GM03348 (cell line): ENCODE data around the gene GPR137B.
"Not testable (repeated sequence)": the region's sequence is repeated elsewhere in the genome, so short reads cannot be mapped to it uniquely, and the experiment has no call there.

Experiments
- DNase-seq: peaks from one replicate; pipeline ENCODE4 v3.0.0; 2012; ENCODE audit warnings: low spot score

GPR137B gene, protein sequence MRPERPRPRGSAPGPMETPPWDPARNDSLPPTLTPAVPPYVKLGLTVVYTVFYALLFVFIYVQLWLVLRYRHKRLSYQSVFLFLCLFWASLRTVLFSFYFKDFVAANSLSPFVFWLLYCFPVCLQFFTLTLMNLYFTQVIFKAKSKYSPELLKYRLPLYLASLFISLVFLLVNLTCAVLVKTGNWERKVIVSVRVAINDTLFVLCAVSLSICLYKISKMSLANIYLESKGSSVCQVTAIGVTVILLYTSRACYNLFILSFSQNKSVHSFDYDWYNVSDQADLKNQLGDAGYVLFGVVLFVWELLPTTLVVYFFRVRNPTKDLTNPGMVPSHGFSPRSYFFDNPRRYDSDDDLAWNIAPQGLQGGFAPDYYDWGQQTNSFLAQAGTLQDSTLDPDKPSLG

DNA sequence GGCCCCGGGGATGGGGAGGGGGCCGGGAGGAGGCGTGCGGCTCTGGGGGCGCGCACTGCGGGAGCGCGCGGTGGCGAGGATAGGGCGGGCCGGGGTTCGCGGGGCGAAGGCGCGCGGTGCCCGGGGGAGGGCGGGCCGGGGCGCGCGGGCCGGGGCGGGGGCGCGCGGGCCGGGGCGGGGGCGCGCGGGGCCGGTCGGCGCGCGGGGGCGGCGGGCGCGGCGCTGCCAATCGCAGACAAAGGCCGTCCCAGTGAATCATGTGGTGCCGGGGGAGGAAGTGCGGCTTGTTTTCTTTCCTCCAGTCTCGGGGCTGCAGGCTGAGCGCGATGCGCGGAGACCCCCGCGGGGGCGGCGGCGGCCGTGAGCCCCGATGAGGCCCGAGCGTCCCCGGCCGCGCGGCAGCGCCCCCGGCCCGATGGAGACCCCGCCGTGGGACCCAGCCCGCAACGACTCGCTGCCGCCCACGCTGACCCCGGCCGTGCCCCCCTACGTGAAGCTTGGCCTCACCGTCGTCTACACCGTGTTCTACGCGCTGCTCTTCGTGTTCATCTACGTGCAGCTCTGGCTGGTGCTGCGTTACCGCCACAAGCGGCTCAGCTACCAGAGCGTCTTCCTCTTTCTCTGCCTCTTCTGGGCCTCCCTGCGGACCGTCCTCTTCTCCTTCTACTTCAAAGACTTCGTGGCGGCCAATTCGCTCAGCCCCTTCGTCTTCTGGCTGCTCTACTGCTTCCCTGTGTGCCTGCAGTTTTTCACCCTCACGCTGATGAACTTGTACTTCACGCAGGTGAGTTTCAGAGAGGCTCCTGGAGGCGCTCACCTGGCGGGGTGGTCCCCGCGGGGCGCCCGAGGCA, at the start of gene GPR137B:
Gene GPR137B, plus strand, starts transcription at position 287 of the 851 bp plus-strand sequence. Its CDS starts 84 bp downstream, at position 371.
- peak; percentile 89 for DNase-seq

DNA sequence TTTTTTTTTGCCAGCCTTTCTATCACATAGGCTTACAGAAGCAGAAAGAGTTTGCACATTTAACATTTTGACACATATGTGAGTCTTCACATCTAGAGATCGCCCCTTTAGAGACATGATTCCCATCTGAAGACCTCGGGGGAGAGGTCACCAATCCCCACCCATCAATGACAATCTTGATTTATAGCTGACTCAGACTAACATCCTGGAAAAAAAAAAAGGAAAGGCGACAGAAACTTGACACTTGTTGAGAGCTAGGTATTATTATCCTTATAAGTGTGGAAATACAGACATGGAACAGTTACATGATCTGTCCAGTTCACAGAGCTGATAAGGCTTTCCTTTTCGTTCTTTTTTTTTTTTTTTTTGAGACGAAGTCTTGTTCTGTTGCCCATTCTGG, 49.4 kb upstream of the GPR137B start:
- no peak for DNase-seq

DNA sequence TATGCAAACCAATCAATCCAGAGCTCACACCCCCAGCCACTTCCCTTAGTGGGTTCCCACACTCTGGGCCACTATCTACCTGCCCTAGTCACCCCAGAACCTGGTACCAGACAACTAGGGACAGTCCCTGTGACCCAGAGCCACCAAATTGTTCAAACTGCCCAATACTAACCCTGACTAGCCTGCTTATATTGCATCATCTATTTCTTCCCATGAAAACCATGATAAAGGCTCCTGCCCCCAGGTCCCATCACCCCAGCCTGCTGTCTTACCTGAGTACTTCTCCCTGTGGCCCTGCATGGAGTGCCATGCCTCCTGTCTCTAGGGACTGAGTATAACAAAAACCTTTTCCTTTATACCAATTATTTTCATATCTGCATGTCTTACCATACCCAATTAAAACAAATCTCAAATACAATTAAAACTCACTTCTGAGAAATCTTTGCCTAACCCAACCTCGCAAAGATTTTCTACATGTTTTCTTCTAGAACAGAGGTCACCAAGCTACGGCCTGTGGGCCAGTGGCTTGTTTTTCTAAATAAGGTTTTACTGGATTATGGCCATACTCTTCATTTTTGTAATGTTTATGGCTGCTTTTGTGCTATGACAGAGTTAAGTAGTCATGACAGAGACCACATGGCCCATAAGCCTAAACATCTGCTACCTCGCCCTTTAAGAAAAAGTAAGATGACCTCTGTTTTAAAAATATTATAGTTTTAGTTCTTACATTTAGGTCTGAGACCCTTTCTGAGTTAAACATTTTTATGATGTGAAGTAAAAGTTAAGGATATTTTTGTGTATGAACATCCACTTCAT, 46.4 kb upstream of the GPR137B start:
- no peak for DNase-seq

DNA sequence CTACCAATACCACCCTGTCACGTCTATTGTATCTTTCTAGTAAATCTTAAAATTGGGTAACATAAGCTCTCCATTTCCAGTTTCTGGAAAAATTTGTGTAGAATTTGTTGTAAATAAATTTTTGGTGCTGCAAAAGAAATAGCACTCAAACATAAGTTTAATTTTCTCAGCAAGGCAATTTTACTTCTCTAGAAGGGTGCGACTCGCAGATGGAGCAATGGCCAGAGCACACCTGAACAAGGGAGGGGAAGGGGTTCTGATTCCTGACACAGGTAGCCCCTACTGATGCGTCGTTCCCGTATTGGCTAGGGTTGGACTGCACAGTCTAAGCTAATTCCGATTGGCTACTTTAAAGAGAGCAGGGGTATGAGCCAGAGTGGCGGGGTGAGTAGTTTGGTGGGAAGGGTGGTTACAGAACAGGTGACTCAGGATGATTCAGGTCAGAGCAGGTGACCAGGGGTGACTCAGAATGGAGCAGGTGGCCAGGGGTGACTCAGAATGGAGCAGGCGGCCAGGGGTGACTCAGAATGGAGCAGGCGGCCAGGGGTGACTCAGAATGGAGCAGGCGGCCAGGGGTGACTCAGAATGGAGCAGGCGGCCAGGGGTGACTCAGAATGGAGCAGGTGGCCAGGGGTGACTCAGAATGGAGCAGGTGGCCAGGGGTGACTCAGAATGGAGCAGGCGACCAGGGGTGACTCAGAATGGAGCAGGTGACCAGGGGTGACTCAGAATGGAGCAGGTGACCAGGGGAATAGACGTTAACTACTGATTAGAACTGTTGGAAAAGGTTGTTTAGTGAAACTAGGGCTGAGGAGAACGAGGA, 45.5 kb upstream of the GPR137B start:
- DNase-seq, result not testable (repeated sequence)

DNA sequence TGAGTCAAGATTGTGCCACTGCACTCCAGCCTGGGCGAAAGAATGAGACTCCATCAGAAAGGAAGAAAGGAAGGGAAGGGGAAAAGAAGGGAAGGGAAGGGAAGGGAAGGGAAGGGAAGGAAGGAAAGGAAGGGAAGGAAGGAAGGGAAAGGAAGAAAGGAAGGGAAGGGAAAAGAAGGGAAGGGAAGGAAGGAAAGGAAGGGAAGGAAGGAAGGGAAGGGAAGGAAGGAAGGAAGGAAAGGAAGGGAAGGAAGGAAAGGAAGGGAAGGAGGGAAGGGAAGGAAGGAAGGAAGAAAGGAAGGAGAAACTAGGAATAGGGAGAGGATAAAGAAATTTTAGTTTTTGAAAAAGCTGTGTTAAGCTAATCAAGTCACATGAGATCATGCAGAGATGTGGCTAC, 44.1 kb upstream of the GPR137B start:
- DNase-seq, result no peak

DNA sequence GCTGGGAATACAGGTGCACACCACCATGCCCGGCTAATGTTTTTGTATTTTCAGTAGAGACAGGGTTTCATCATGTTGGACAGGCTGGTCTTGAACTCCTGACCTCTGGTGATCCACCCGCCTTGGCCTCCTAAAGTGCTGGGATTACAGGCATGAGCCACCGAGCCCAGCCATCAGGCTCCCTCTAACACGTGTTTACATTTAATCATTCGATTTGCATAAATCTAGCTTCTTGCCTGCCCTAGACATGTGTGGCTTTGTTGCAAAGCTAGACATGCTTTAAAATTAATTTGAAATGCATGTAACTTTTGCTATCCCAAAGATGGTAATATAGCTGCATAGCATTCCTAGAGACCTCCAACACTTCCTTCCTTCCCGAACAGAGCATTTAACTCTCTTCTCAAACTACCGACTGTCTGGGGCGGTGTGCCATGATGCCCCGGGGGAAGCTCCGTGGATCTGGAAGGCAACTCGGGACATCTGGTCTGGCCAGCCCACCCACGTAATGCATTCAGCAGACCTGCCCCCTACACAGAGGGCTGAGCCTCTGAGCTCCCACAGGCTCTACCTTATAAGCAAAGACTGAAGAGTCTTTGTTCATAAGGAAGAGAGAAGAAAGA, 42.9 kb upstream of the GPR137B start:
- peak; percentile 39 for DNase-seq

DNA sequence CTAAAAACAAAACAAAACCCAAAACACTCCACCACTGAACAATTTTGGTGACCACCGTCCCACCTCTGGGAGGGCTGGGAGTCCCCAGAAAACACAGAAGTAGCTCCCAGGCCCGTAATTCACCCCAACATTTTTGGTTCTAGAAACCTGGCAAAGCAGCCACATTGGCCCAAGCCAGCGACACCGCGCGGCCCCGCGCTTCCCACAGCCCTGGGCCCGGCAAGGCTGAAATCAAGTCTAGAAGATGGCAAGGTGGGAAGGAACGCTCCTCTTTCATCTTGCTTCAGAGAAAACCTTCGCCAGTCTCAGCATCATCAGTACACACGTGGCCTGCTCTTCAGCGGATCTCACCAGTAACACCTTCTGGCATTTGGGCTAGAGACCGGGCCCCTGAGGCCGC, 41.5 kb upstream of the GPR137B start:
- DNase-seq, result no peak

DNA sequence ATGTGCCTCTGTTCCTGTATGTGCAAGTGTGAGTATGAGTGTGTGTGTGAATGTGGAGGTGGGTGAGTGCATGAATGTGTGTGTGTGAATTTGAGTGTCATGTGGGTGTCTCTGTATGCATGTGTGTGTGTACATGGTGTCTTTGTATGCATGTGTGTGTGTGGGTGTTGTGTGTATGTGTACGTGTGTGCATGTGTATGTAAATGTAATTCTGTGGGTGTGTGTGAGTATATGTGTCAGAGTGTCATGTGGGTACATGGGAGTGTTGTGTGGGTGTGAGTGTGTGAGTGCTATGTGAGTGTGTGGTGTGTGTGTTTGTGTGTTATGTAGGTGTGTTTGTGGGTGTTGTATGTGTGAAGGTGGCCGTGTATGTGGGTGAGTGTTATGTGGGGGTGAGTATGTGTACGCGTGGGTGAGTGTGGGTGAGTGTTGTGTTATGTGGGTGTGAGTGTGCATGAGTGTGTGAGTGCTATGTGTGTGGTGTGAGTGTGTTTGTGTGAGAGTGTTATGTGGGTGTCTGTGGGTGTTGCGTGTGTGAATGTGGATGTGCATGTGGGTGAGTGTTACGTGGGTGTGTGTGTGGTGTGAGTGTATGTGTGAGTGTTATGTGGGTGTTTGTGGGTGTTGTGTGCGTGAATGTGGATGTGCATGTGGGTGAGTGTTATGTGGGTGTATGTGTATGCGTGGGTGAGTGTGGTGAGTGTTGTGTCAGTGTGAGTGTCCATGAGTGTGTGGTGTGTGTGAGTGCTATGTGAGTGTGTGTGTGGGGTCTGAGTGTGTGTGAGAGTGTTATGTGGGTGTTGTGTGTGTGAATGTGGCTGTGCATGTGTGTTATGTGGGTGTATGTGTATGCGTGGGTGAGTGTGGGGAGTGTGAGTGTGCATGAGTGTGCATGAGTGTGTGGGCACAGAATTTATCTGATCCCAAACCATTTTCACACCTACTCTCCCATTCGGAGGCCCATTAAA, 40.8 kb upstream of the GPR137B start:
- DNase-seq, result no peak

DNA sequence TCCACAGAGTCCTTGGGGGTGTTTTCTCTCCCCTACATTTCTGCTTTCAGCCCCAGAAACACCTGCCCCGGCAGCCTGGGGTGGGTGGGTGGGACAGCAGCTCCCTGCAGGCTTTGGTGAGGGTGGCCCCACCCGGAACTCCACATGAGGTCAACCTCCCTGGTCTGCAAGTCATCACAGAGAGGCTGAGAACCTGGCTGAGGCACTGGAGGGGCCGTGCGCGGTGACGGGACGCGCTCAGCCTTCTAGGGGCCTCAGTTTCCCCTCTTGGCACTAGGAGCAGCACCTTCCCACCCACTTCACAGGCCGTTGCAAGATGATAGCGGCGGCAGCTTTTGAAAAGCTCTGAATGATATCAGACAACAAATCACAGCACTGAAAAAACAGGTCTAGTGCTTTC, 39.7 kb upstream of the GPR137B start:
- DNase-seq, result no peak

DNA sequence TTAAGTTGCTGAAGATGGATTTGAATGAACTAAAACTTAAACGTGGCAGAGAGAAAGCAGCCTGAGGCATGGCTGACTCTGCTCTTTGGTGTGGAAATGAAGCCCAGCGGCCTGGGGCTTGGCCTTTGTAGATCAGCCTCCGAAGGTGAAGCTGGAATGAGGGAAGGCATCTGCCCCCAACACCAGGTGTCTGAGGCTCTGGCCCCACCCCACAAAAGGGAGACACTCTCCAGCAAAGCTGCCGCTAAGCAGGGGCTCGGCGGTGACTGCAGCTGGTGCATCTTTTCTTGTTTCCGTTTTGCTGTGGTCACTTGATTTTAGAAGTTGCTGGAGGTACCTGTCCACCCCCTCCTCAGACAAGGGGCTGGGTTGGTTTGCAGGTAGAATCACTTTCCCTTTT, 39.3 kb upstream of the GPR137B start:
- DNase-seq, result no peak

DNA sequence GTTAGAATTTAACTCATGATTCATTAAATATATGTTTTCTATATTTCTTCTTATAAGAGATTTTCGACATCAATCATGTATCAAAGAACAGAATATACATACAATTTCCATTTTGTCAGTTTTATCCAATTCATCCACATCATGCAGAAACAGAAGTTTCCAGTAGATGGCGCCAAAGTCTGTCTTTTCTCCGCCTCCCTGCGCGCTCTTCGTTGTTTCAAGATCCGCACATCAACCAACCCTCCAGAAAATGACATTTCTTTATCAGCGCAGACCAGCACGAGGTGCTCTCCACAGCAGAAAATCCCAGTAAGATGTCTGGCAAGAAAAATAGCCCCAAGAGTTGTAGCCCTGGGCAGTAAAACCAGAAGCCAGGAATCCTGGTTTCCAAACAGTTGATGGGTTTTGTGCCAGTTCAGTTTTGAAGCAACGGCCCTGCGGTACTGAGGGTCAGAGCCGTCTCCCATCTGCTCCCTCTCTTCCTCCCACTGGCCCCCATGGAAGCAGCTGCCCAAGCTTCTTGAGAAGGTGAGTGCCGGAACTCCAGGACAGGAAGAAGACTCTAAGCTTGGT, 38.6 kb upstream of the GPR137B start:
- peak; percentile 86 for DNase-seq

DNA sequence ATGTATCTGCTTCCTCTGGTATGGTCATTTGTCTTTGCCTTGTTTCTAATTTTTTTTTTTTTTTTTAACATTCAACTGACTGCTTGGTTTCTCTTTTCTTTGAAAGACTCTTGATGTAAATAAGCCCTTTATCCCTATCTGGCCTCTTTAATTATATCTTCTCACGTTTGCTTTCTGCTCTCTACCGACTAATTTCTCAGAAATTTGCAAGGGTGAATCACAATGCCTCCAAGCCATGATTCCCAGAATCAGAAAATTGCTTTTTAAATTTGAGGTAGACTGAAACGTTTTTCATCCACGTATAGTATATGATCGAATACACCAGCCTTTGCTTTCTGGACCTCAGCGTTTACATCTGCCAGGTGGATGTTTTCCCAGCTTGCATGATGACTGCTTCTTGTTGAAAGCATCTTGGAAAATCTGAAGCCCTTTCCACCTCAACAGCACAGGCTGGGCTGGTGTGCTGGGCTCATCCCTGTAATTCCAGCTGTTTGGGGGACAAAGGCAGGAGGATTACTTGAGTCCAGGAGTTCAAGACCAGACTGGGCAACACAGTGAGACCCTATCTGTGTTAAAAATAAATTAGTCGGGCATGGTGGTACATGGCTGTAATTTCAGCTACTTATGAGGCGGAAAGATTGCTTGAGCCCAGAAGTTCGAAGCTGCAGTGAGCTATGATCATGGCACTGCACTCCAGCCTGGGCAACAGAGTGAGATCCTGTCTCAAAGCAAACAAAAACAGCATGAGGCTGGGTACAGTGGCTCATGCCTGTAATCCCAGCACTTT, 35.0 kb upstream of the GPR137B start:
- no peak for DNase-seq

DNA sequence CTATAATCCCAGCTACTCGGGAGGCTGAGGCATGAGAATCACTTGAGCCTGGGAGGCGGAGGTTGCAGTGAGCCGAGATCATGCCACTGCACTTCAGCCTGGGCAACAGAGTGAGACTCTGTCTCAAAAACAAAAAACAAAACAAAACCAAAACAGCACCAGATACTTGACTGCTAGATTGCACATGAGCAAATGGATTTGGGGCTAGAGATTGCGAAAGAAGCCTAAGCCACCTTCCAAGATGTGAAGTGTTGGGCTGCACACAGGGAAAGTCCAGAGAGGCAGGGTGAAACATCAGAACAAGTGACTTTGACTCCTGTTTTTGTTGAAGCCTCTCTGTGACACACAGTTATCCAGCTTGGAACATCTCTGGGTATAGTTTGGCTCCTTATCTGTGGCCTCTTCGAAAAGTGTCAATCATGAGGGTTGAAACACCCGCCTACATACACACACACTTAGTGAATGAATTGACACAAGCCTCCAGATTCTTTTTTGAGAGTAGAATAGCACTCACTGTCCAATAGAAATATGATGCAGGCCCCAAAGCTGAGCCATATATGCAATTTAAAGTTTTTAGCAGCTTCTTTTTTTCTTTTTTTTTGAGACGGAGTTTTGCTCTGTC, 34.2 kb upstream of the GPR137B start:
- no peak for DNase-seq

DNA sequence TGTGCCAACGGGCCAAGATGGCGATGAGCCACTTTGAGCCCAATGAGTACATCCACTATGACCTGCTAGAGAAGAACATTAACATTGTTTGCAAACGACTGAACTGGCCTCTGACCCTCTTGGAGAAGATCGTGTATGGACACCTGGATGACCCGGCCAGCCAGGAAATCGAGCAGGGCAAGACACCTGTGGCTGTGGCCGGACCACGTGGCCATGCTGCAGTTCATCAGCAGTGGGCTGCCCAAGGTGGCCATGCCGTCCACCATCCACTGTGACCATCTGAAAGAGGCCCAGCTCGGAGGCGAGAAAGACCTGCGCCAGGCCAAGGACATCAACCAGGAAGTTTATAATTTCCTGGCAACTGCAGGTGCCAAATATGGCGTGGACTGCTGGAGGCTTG, 32.2 kb upstream of the GPR137B start:
- DNase-seq, result no peak

DNA sequence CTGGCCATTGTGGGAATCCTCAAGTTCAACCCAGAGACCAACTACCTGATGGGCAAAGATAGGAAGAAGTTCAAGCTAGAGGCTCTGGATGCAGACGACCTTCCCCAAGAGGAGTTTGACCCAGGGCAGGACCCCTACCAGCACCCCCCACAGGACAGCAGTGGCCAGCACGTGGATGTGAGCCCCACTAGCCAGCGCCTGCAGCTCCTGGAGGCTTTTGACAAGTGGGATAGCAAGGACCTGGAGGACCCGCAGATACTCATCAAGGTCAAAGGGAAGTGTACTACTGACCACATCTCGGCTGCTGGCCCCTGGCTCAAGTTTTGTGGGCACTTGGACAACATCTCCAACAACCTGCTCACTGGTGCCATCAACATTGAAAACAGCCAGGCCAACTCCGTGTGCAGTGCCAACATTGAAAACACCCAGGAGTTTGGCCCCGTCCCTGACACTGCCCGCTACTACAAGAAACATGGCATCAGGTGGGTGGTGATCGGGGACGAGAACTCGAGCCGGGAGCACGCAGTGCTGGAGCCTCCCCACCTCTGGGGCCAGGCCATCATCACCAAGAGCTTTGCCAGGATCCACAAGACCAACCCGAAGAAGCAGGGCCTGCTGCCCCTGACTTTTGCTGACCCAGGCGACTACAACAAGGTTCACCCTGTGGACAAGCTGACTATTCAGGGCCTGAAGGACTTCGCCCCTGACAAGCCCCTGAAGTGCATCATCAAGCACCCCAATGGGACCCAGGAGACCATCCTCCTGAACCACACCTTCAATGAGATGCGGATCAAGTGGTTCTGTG, 30.6 kb upstream of the GPR137B start:
- DNase-seq, result no peak

DNA sequence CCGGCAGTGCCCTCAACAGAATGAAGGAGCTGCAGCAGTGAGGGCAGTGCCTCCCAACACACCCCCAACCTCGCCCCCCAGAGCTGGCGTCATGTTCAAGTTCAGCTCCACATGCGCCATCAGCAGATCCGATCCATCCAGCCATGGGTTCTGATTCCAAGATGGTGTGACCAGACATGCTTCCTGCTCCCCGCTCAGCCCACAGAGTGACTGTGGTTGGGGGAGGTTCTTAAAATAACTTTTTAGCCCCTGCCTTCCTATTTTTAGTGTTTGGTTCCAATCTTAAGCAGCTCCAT, 30.1 kb upstream of the GPR137B start:
- DNase-seq, result no peak

DNA sequence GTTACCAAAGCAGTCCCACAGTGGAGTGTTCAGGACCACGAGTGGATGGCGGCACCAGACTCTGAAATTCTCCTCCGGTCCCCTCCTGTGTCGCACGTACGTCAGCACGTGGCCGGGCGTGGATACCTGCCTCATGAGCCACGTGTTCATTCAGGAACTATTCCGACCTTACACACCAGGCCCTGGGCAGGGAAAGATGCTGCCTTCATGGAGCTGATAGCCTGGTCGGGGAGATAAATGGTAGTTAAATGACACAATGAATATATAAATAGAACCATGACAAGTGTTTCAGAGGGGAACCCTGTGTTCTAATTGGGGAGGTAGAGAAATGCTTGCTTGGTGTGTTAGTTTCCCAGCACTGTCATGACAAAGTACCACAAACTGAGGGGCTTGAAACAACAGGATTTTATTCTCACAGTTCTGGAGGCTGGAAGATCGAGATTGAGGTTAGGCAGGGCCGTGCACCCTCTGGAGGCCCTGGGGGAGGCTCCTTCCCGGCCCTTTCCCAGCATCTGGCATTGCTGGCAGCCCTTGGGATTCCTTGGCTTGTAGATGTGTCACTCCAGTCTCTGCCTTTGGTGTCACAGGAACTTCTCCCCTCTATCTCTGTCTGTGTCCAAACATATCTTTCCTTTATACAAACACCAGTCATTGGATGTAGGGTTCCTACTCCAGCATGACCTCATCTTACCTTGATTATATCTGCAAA, 28.9 kb upstream of the GPR137B start:
- no peak for DNase-seq
